Measurements from ENCODE around the gene SIPA1L3. TPM values are rescaled to one million over a fixed set of nuclear protein-coding genes. Genes with fewer than 3 reads are reported as not detected.
A peak's percentile ranks its signal among the peaks of the same experiment; 100 is the strongest.
"Not testable (repeated sequence)": the region's sequence is repeated elsewhere in the genome, so short reads cannot be mapped to it uniquely, and the experiment has no call there.

SIPA1L3 gene
- total RNA-seq, 2 donors from 2014 or later: 136 to 180 TPM

DNA sequence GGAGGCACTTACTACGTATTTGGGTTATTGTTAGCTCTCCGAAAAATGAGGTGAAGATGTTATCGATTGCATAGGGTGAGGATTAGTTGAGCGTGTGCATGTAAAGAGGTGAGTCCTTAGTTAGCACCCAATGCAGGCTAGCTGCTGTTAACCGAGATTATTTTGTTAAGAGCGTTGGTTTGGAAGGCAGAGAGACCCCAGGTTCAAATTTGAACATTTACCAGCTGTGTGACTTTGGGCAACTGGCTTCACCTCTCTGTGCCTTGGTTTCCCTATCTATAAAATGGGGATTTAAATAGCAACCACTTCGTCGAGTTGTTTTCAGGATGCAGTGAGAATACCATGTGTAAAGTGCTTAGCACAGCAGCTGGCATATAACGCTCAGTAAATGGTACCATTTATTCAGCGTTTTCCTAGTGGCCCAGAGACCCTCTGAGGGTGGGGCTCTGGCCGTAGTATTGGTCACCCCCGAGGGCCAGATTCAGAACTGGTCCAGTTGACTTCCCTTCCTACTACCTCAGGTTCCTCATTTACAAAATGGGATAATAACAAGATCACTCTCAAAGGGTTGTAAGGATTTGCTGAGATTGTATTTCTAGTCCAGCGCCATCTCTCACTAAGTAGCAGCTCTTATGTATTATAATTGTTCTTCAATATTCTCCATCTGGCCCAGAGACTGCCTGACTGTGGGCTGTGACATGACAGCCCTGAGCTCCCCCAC lies 887 bp downstream of the SIPA1L3 start:
- ATAC-seq (no peak), DNase-seq (no peak)
- intact Hi-C loops (cut with DNase I, micrococcal nuclease): loop anchor here in 1 of 2 donors (10.0 kb wide), 1 partner anchor 187 kb away; no protein-coding TSS in a partner anchor

DNA sequence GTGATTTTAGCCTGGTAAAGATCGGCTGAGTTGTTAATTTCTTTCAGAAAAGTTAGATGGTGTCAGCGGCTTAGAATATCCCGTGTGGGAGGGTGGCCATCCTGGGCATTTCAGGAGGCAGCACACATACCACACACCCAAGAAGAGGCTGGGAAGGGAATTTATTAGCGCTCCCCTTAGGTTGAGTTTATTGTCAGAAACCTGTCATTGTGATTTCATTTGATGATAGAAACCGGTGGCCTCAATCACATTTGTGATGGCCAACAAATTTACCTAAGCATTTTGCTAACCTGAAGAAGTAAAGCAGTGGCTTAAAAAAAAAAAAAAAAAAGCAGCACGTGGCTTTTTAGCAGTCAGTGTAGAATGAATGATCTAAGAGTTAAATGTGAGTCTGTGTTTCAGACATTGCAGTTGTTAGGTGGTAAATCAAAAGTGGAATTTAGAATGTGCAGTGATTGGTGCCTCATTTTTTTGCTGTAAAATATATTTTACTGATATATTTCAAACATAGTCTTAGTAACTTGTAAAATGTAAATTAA lies 2.7 kb downstream of the SIPA1L3 start:
- intact Hi-C loops (cut with DNase I, micrococcal nuclease): loop anchor here in 1 of 2 donors (10.0 kb wide), 1 partner anchor 185 kb away; no protein-coding TSS in a partner anchor
- ATAC-seq: no peak
- no peak for DNase-seq

DNA sequence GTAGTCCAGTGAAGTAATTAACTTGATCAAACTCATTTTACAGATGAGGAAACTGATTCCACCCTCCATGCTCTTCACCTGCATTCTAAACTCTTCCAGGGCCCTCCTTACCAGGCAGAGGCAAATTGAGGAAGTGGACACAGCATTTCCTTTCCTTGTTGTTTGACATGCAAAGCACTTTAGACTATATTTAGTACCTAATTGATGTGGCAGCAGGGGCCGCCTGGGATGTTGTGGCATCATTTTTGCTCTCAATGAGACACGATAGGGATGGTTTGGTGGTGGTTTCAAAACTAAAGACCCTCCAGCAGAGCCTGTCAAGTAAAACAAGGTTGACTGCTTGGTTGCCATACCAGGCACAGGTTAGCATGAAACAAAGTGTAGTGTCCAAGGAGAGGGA lies 7.9 kb downstream of the SIPA1L3 start:
- ATAC-seq: peak; percentile 97

DNA sequence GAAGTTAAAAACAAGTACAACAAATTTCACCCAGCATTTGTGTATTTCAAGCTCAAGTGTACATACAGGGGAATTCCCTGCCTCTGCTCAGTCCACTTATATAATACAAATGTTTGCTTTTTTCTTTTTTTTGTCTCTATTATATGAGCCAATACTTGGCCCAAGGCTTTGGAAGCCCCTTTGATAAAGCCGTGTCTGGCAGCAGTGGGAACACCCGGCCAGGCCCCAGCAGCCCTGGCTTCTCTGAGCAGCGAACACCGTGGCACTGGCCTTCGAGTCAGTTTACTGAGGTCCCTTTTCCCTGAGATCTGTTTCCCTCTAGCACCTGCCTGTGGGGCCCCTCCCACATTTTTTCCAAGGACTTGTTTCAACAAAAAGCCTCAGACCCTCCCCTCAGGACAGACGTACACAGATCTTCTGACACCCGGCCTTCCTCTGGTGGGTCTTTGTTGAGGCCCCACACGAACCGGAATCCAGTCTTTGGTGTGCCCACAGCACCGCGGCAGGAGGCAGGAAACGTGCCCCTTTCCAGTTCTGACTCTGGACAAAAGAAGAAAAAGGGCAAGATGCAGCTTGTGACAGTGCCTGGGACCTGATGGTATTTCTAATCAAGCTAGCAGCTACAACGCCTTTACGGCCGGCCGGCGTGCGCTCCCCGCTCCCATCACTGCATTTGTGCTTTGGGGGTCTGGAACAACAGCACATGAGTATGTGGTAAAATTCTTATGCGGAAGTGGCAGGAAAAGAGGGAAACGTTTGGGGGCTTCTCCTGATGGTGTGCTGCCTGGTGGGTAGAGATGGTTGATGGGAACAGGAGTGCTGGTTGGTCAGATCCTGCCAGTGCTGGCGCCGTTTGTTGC lies 13.8 kb downstream of the SIPA1L3 start:
- DNase-seq (no peak), ATAC-seq (no peak)
- intact Hi-C loops (cut with DNase I, micrococcal nuclease): no loop called here

More for the DNA sequence above, 7.9 kb downstream of the SIPA1L3 start:
- intact Hi-C loops (cut with DNase I, micrococcal nuclease): no loop called here
- peak in 1 of 2 donors; percentile 42 for DNase-seq

DNA sequence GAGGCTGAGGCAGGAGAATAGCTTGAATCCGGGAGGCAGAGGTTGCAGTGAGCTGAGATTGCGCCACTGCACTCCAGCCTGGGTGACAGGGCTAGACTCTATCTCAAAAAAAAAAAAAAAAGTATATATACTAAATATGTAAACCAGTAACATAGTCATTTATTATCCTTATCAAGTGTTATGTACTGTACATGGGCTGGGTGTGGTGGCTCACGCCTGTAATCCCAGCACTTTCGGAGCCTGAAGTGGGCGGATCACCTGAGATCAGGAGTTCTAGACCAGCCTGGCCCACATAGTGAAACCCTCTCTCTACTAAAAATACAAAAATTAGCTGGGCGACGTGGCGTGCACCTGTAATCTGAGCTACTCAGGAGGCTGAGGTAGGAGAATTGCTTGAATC lies 17.6 kb downstream of the SIPA1L3 start:
- DNase-seq (peak; percentile 47 to 70), ATAC-seq (peak; percentile 86)
- intact Hi-C loops (cut with DNase I, micrococcal nuclease): not testable (repeated sequence)

DNA sequence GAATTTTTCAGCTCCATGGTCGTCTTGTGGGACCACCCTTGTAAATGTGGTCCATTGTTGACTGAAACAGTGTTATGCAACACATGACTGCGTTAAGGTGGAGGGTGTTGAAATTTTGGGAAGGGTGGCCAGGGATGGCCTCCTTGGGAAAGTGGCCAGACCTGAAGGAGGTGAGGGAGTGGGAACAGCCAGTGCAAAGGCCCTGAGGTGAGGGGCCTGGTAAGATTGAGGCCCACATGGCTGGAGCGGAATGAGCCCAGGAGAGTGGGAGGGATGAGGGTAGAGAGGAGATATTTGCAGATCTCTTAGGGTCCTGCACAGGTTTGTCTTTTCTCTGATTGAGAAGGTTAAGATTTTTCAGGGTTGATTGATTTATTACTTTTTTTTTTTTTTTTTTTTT lies 18.2 kb downstream of the SIPA1L3 start:
- intact Hi-C loops (cut with DNase I, micrococcal nuclease): no loop called here
- DNase-seq: no peak
- no peak for ATAC-seq

DNA sequence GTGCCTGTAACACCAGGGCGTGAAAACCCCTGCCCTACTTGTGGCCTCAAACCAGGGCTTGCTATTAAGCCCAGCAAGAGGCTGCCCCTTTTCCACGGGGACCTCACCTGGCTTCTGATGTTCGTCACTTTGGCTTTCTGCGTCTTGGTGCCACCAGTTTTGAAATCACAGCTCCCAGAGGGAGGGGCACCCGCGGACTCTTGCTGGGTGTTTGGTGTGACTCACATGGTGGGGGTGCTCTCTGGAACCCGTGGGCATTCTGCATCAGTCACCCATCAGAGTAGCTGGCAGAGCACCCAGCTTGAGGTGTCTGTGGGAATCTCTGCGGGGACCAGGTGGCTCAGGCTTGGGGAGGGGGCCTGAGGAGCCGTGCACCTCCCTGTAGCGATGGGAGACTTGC lies 19.2 kb downstream of the SIPA1L3 start:
- intact Hi-C loops (cut with DNase I, micrococcal nuclease): no loop called here
- DNase-seq: no peak
- no peak for ATAC-seq

DNA sequence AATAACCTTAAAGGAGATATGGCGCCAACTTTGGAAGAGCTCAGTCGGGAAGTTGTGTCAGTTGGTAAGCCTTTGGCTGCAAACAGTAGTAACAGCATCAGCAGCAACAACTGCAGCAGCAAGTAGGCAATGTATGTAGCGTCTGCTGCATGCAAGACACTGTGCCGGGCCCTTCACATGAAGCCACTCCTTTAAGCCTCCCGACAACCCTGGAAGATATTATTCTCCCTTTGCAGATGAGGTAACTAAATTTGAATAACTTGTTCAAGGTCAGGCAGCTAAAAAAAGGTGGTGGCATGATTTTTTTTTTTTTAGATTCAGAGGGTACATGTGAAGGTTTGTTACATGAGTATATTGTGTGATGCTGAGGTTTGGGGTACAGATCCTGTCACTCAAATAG lies 19.7 kb downstream of the SIPA1L3 start:
- DNase-seq: no peak

DNA sequence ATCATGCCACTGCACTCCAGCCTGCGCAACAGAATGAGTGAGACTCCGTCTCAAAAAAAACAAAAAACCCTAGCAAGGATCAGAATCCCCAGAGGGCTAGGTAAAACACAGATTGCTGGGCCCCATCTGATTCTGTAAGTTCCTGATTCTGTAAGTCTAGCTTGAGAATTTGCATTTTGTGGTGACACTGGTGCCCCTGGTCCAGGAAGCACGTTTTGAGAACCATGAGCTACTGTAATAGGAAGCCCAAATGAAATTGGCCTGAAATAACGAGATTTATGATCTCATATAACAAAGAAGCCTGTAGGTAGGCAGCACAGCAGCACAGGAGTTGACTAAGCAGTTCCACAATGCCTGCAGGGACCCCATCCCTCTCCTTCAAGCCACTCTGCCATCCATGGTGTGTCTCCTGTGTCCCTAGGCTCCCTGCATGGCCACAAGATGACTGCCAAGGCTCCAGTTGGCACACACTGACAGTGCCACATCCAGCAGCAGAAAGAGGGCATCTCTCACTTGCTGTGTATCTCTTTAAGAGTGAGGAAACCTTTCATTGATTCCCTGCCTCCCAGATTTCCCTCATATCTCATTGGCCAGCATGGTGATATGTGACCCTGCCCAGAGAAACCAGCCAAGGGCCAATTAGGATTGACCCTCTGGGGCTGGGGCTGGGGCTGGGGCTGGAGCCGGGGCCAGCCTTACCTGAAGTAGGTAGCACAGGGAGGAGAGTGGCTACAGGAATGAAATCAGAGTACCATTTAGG lies 21.7 kb downstream of the SIPA1L3 start:
- intact Hi-C loops (cut with DNase I, micrococcal nuclease): no loop called here
- ATAC-seq (no peak), DNase-seq (no peak)

More for the DNA sequence above, 19.7 kb downstream of the SIPA1L3 start:
- intact Hi-C loops (cut with DNase I, micrococcal nuclease): no loop called here
- no peak for ATAC-seq

DNA sequence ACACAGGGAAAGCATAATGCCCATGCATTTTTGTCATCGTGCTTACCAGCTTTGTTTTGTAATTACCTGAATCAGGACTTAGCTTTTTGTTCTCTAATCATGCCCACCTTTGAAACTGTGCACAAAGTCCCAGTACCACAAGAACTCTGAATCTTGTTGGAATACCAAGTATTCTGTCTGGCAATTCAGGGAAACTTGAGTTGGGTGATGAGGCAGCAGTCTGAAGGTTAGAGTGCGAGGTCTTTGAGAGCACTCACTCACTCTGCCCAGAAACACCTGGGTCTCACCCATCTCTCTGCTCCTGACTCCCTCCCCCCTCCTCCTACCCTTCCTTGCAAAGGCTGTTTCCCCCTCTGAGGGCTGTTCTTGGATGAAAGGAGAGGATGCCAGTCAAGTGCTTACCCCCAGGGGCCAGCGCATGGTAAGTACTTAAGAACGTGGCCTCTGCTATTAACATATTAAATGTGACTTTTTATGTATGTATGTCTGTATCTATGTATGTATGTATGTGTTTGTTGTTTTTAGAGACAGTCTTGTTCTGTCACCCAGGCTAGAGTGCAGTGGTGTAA lies 22.4 kb downstream of the SIPA1L3 start:
- ATAC-seq (no peak), DNase-seq (no peak)
- intact Hi-C loops (cut with DNase I, micrococcal nuclease): no loop called here

DNA sequence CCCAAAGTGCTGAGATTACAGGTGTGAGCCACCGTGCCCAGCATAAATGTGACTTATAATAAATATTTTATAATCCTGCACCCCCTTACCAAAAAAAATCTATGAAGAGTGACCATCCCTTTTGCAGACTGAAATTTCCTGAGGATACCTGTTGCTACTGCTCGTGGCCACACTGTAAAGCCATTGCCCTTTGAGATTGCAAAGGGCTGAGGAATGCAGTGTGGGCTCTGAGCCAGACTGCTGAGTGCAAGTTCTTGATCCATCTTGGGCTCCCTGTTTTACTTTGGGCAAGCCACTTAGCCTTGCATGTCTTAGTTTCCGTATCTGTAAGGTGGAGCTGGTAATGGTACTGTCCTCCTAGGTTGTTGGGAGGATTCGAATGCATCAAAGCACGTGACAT lies 23.4 kb downstream of the SIPA1L3 start:
- intact Hi-C loops (cut with DNase I, micrococcal nuclease): no loop called here
- DNase-seq (no peak), ATAC-seq (no peak)

DNA sequence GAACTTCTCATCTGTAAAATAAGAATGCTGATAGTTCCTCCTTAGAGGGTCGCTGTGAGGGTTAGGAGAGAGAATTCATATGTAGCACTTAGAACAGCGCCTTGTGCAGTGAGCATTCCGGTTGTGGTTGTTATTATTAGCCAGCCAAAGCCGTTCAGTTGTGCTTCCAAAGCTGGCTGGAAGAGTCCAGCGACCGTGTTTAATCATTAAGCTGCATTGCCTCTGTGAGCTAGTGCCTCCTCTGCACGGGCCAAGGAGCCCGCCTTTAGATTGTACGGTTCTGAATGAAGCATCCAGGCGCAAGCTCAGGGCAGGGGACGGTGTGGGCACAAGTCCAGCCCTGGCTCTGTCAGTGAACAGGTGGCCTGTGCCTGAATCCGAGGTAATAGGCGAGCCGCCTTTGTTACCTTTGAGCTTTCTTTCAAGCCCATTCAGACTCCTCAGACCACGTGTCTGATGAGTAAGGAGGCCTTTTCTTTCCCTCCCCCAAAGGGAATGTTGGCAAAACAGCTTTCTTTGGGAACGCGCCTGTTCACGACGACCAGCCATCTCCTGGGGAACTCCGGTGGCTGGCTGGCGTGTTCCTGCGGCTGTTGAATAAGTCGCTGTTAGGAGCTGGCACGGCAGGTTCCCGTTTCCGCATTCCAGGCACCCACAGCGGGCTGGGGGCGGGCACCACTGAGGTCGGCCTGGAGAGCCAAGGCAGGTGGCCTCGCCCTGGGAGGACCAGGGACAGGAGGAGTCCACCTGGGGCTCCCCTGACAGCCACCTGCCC lies 25.1 kb downstream of the SIPA1L3 start:
- ATAC-seq: peak; percentile 77
- DNase-seq: peak; percentile 88 to 90
- intact Hi-C loops (cut with DNase I, micrococcal nuclease): no loop called here

DNA sequence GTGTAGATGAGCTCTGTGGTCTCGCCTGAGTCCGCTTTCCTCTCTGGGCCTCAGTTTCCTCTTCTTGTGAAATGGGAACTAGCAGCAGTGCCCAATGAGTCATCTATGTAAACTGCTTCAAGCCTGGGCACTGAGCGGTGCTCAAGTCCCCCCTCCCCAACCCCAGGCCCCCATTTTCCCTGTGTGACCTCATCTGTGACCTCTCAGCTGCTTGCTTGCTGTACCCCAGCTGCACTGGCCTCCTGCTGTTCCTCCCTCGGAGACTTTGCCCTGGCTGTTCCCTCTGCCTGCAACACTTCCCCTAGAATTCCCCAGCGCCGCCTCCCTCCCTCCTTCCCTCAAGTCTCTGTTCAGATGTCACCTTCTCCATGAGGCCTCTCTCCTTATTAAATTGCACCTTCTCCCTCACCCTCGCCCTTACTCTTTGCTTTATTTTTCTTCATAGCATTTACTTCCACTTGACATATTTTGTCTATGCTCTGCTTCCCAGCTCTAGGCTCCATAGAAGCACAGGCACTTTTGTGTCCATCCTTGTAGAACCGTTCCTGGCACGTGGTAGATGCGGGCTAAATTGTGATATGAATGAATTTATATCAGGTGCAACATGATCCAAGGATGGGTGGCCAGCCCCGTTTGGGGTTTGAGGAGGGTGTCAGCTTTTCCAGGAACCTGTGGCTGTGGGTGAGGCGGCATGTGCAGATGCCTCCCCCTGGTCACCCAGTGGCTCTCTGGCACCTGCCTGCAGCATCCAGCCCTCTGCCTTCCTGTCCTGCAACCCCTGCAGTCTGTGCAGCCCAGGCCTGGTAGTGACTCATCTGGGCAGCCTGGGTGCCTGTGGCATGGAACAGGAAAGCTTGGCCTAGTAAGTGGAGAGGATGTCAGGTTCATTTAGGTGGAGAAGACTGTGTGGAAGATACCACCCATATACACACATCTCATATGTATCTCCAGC lies 26.3 kb downstream of the SIPA1L3 start:
- peak; percentile 76 to 86 for DNase-seq
- ATAC-seq: peak; percentile 68
- intact Hi-C loops (cut with DNase I, micrococcal nuclease): no loop called here

DNA sequence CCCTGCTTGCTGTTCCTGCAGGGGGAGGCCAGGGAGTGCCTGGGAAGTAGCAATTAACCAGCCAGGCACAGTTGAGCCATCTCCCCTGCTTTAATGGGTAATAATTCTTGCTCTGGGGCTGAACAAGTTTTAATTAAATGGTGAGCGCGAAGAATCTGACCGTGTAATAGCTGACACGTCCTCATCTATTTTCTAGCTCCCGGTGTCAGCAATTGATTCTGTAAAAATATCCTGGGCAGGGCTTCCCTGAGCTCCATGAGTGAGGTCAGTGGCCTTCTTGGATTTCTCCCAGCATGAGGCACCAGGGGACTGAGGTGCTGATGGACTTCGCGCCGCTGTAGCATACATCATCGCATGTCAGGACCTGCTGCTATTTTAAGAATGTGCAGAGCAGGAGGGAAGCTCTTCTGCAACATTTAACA lies 26.9 kb downstream of the SIPA1L3 start:
- DNase-seq (peak in 1 of 2 donors; percentile 22), ATAC-seq (no peak)
- intact Hi-C loops (cut with DNase I, micrococcal nuclease): no loop called here

DNA sequence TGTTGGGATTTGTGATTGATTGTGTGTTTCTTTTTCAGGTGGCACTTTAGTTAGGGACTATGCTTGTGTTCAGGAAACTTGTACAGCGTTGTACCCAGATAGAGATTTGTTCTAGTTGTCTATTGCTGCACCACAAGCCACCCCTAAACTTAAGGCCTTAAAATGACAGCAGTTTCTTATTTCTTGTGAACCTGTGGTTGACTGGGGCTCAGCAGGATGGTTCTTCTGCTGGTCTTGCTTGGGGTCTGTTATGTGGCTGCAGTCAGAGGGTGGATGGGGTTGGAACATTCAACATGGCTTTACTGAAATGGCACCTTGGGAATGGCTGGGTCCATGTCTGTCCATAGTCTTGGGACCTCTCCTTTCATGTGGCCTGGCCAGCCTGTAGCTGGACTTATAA lies 28.3 kb downstream of the SIPA1L3 start:
- intact Hi-C loops (cut with DNase I, micrococcal nuclease): no loop called here
- ATAC-seq (no peak), DNase-seq (no peak)

DNA sequence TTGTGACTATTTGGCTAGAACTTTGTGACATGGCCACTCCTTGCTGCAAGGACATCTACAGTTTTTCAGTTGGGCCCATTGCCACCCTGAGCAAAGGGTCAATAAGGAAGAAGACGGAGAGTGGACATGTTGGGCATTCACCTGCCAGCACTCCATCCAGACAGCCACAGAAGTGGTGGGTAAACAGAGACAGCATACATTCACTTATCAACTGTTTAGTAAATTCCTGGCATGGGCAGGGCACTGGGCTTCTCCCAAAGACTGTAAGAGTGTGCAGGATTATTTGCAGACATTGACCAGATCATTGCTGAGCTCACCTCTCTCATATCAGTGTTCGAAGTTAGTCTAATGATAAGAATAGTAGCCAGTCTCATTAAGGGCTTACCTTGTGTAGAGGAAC lies 29.2 kb downstream of the SIPA1L3 start:
- ATAC-seq (peak; percentile 51), DNase-seq (peak; percentile 45 to 78)
- intact Hi-C loops (cut with DNase I, micrococcal nuclease): no loop called here

DNA sequence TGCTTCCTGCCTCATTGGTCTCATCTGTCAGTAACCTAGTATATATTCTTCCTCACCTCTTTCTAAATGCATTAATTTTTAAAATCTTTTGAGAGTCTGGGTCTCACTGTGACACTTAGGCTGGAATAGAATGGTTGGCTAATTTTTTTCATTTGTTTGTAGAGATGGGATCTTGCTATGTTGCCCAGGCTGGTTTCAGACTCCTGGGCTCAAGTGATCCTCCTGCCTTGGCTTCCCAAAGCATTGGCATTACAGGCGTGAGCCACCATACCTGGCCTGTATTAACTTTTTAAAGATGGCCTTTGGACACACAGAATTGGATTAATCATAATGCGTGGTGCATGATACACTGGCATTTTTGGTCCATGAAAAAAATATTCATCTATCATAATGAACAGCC lies 29.9 kb downstream of the SIPA1L3 start:
- ATAC-seq (no peak), DNase-seq (no peak)
- intact Hi-C loops (cut with DNase I, micrococcal nuclease): no loop called here

Data from left colon (tissue), 2 donors.